ENCODE data around the gene DDX47.
"Not testable (repeated sequence)": the region's sequence is repeated elsewhere in the genome, so short reads cannot be mapped to it uniquely, and the experiment has no call there.

Gene DDX47

GRCh38 chr12:12872139-12872933 is 59.2 kb downstream of the DDX47 start:
- no peak for DNase-seq
- ATAC-seq = no peak

- ATAC-seq (no peak), DNase-seq (no peak)
These were observed 59.8 kb downstream of the DDX47 start for GRCh38 chr12:12872934-12873275.

GRCh38 chr12:12874029-12874428 is 60.9 kb downstream of the DDX47 start:
- ATAC-seq (no peak), DNase-seq (no peak)

GRCh38 chr12:12875301-12875700 is 62.2 kb downstream of the DDX47 start:
- ATAC-seq, DNase-seq: not testable (repeated sequence)

- ATAC-seq = no peak
- DNase-seq = no peak
These were observed 64.1 kb downstream of the DDX47 start for GRCh38 chr12:12877153-12877768.

GRCh38 chr12:12877781-12878455 is 64.8 kb downstream of the DDX47 start:
- no peak for ATAC-seq
- DNase-seq = no peak
